Stimulated activated memory B cell treated with anti-CD40 and anti-IgM and Interleukin-4, amounts not matched to agents 10 μg/mL and 1 μg/mL and 100 μg/mL, for 72 hours (primary cell): Measurements from ENCODE around the gene EXOSC10.
"Not testable (repeated sequence)": the region's sequence is repeated elsewhere in the genome, so short reads cannot be mapped to it uniquely, and the experiment has no call there.

Source experiments
- ATAC-seq: fragments of 150-1000 bp; cut with Tn5 transposase; 2 replicates; pipeline ENCODE4 v1.10.0; 2021
- H3K27ac Mint-ChIP-seq: one replicate; pipeline ENCODE4 v1.8.0; 2022; ENCODE audit warnings: mild to moderate bottlenecking, mixed read lengths
- H3K27me3 Mint-ChIP-seq: one replicate; pipeline ENCODE4 v1.8.0; 2022; ENCODE audit warnings: mixed read lengths
- H3K36me3 Mint-ChIP-seq: one replicate; pipeline ENCODE4 v1.8.0; 2022; ENCODE audit warnings: mixed read lengths
- H3K4me1 Mint-ChIP-seq: one replicate; pipeline ENCODE4 v1.8.0; 2022; ENCODE audit warnings: mixed read lengths
- H3K4me3 Mint-ChIP-seq: one replicate; pipeline ENCODE4 v1.8.0; 2022; ENCODE audit warnings: mild to moderate bottlenecking, moderate library complexity, mixed read lengths
- H3K9me3 Mint-ChIP-seq: one replicate; pipeline ENCODE4 v1.8.0; 2022; ENCODE audit warnings: mixed read lengths

Gene EXOSC10

DNA sequence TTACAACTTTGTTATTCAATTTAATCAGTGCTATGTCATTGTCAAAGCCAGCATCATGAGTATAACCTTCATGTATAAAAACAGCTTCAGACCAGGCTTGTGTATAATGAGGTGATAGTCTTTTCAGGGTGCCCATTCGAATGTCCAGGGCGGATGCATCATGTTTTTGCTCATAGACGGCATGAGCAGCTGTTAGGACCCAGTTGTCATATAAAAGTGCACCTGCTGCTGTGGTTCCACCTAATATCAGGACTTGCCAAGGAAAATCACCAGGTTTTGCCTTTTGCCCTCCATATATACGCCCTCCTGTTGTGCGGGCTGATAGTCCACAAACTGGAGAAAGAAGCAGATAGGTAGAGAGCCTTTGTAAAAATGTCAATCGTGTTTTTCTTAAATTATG is 72.4 kb downstream of the EXOSC10 start:
- no peaks in the 10 kb centered on the region for H3K27me3 Mint-ChIP-seq
- H3K27ac Mint-ChIP-seq = no peak overlapping the region
- H3K4me1 Mint-ChIP-seq = peaks cover 10% of the 10 kb centered on the region
- no peak overlapping the region for H3K4me3 Mint-ChIP-seq
- ATAC-seq = no peak
- H3K9me3 Mint-ChIP-seq = no peaks in the 10 kb centered on the region
- peaks cover 45% of the 10 kb centered on the region for H3K36me3 Mint-ChIP-seq

DNA sequence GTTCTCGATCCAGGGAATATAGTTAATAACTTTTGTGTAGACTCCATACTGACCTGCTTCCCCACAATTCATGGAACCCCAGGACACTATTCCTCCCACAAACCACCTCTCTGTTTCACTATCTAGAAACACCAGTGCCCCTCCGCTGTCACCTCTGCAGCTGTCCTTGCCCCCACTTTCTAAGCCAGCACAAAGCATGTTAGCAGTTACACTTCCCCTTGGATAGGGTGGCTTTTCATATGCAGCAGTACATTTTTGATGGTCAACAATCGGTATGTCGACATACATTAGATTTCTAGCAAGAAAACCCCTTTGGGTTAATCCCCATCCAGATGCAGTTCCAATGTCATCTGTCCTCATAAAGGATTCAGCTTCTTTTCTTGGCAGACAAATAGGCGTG is 72.8 kb downstream of the EXOSC10 start:
- H3K4me1 Mint-ChIP-seq = peaks cover 14% of the 10 kb centered on the region
- no peaks in the 10 kb centered on the region for H3K27me3 Mint-ChIP-seq
- H3K27ac Mint-ChIP-seq = no peak overlapping the region
- H3K4me3 Mint-ChIP-seq = no peak overlapping the region
- H3K9me3 Mint-ChIP-seq = no peaks in the 10 kb centered on the region
- peaks cover 49% of the 10 kb centered on the region for H3K36me3 Mint-ChIP-seq
- ATAC-seq = no peak

DNA sequence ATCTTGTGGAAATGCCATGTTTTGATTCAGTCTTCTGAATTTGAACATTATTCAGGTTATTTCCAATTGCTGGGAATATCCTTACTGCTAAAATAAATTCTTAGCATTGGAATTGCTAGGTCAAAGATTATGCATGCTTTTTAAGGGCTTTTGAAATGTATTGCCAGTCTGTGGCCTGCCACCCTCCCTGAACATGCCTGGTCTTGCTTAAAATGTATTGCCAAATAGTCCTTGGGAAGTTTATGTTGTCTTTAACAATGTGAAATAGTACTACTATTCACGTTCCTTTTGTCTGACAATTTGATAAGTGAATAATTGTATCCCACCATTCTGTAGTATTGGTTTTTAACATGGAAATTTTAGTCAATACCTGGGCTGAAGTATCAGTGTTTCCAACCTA is 73.6 kb downstream of the EXOSC10 start:
- Mint-ChIP-seq H3K36me3 (peaks cover 56% of the 10 kb centered on the region), H3K27ac (no peak overlapping the region), H3K4me1 (peaks cover 17% of the 10 kb centered on the region)

DNA sequence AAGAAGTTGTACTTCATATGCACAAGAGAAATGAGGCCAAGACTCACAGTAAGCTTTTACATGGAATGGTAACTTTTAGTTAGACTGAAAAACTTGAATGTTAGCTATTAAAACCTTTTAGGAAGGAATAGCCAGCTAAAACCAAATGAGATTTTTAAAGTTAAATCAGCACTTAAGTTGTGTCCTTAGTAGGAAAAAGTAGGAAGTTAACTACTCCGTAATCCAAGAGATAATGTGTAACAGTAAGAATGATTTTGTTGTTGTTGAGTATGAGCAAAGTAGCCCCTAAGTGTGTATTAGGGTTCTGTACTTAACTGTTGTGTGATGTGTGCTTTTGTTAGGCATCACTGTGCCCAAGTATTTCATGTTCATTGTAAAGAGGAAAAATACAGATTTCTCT is 74.1 kb downstream of the EXOSC10 start:
- ATAC-seq = no peak
- Mint-ChIP-seq H3K9me3 (no peaks in the 10 kb centered on the region), H3K36me3 (peaks cover 56% of the 10 kb centered on the region), H3K27ac (no peak overlapping the region), H3K27me3 (no peaks in the 10 kb centered on the region), H3K4me3 (no peak overlapping the region), H3K4me1 (peaks cover 17% of the 10 kb centered on the region)

More for the DNA sequence above, 73.6 kb downstream of the EXOSC10 start:
- Mint-ChIP-seq H3K27me3 (no peaks in the 10 kb centered on the region), H3K4me3 (no peak overlapping the region), H3K9me3 (no peaks in the 10 kb centered on the region)
- ATAC-seq = no peak

DNA sequence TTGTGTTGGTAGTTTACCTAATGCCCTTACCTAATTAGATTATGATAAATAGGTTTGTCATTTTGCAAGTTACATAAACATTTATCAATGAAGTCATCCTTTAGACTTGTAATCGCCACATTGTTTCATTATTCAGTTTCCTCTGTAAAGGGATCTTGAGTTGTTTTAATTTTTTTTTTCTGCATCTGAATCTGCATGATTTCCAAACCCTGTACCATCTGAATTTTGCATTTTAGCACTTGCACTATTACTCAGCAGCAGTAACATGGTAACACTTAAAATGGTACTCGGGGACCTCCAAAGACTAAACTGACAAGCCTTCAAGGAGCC is 74.8 kb downstream of the EXOSC10 start:
- no peak overlapping the region for H3K4me3 Mint-ChIP-seq
- H3K36me3 Mint-ChIP-seq = peaks cover 50% of the 10 kb centered on the region
- no peaks in the 10 kb centered on the region for H3K27me3 Mint-ChIP-seq
- H3K9me3 Mint-ChIP-seq = no peaks in the 10 kb centered on the region
- H3K4me1 Mint-ChIP-seq = peaks cover 17% of the 10 kb centered on the region
- H3K27ac Mint-ChIP-seq = no peak overlapping the region
- ATAC-seq = no peak

DNA sequence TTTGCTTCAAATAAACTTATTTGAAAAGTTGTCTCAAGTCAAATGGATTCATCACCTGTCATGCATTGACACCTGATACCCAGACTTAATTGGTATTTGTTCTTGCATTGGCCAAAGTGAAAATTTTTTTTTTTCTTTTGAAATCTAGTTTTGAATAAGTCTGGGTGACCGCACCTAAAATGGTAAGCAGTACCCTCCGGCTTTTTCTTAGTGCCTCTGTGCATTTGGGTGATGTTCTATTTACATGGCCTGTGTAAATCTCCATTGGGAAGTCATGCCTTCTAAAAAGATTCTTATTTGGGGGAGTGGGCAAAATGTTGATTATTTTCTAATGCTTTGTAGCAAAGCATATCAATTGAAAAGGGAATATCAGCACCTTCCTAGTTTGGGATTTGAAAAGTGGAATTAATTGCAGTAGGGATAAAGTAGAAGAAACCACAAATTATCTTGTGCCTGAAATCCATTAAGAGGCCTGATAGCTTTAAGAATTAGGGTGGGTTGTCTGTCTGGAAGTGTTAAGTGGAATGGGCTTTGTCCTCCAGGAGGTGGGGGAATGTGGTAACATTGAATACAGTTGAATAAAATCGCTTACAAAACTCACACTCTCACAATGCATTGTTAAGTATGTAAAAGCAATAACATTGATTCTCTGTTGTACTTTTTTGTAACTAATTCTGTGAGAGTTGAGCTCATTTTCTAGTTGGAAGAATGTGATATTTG is 75.4 kb downstream of the EXOSC10 start:
- Mint-ChIP-seq H3K4me3 (no peak overlapping the region), H3K27ac (peak overlapping the region; percentile 35)
- no peak for ATAC-seq

DNA sequence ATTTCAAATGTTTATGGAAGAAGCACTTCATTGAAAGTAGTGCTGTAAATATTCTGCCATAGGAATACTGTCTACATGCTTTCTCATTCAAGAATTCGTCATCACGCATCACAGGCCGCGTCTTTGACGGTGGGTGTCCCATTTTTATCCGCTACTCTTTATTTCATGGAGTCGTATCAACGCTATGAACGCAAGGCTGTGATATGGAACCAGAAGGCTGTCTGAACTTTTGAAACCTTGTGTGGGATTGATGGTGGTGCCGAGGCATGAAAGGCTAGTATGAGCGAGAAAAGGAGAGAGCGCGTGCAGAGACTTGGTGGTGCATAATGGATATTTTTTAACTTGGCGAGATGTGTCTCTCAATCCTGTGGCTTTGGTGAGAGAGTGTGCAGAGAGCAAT is 76.5 kb downstream of the EXOSC10 start:
- peaks cover 57% of the 10 kb centered on the region for H3K36me3 Mint-ChIP-seq
- no peak for ATAC-seq
- no peak overlapping the region for H3K27ac Mint-ChIP-seq

More for the DNA sequence above, 75.4 kb downstream of the EXOSC10 start:
- H3K4me1 Mint-ChIP-seq = peaks cover 17% of the 10 kb centered on the region
- no peaks in the 10 kb centered on the region for H3K27me3 Mint-ChIP-seq
- no peaks in the 10 kb centered on the region for H3K9me3 Mint-ChIP-seq
- peaks cover 50% of the 10 kb centered on the region for H3K36me3 Mint-ChIP-seq

DNA sequence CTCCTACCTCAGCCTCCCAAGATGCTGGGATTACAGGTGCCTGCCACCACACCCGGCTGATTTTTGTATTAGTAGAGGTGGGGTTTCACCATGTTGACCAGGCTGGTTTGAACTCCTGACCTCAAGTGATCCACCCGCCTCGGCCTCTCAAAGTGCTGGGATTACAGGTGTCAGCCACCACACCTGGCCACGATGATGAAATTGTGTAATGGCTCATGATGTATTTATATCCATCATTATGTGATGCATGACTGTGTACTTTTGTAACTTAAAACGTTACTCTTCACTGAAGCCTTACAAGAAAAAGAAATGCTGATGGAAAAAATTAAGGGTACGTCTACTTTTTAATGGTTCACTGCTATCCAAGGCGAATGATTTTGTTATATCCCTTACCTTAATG is 79.7 kb downstream of the EXOSC10 start:
- Mint-ChIP-seq H3K4me1 (peaks cover 32% of the 10 kb centered on the region), H3K27me3 (no peaks in the 10 kb centered on the region), H3K27ac (no peak overlapping the region), H3K4me3 (no peak overlapping the region), H3K9me3 (no peaks in the 10 kb centered on the region), H3K36me3 (peaks cover 58% of the 10 kb centered on the region)
- no peak for ATAC-seq

More for the DNA sequence above, 76.5 kb downstream of the EXOSC10 start:
- Mint-ChIP-seq H3K4me1 (peaks cover 22% of the 10 kb centered on the region), H3K9me3 (no peaks in the 10 kb centered on the region), H3K27me3 (no peaks in the 10 kb centered on the region), H3K4me3 (no peak overlapping the region)

DNA sequence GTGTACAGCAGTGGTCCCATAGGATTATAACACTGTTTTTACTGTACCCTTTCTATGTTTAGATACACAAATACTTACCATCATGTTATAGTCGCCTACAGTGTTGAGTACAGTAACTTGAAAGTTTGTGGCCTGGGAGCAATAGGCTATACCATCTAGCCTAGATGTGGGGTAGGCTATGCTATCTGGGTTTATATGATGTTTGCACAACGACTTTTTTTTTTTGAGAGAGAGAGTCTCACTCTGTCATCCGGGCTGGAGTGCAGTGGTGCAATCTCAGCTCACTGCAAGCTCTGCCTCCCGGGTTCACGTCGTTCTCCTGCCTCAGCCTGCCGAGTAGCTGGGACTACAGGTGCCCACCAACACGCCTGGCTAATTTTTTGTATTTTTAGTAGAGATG is 80.3 kb downstream of the EXOSC10 start:
- H3K4me3 Mint-ChIP-seq, H3K27ac Mint-ChIP-seq, ATAC-seq, H3K27me3 Mint-ChIP-seq, H3K9me3 Mint-ChIP-seq: not testable (repeated sequence)
- peaks cover 58% of the 10 kb centered on the region for H3K36me3 Mint-ChIP-seq
- peaks cover 34% of the 10 kb centered on the region for H3K4me1 Mint-ChIP-seq
